BJ (cell line): Measurements from ENCODE around the gene HDC. TPM values are rescaled to one million over a fixed set of nuclear protein-coding genes. Genes with fewer than 3 reads are reported as not detected.

Experiments used
- CTCF ChIA-PET: fragments of 350-600 bp; formaldehyde crosslinking; extraction: SDS; loops from one replicate; lab custom pipeline; 2021; ENCODE audit warnings: antibody characterized with exemption, inconsistent platforms; lab: Yijun Ruan, JAX
- POLR2A ChIA-PET: fragments of 300-600 bp; sonication (Branson Sonifier 250); formaldehyde crosslinking; extraction: SDS; loops from one replicate; lab custom pipeline; 2021; ENCODE audit warnings: antibody characterized with exemption; lab: Charles Lee
- DNase-seq: peaks from one replicate; pipeline ENCODE4 v3.0.0-alpha.2; 2011; ENCODE audit warnings: low read depth
- H3K27me3 ChIP-seq: 2 replicates; pipeline ENCODE4 v1.6.0; 2011; ENCODE audit warnings: low read length; ENCODE audit not compliant: control insufficient read depth, insufficient read depth
- H3K36me3 ChIP-seq: 2 replicates; pipeline ENCODE4 v1.5.1; 2011; ENCODE audit warnings: low read length; ENCODE audit not compliant: control insufficient read depth, insufficient read depth
- H3K4me3 ChIP-seq: 2 replicates; pipeline ENCODE4 v1.5.1; 2011; ENCODE audit warnings: low read depth, mild to moderate bottlenecking, control low read depth, low read length
- CTCF ChIP-seq: IDR thresholded peaks from 2 replicates; pipeline ENCODE4 v1.5.1; 2011; ENCODE audit warnings: low read depth, mild to moderate bottlenecking, control low read depth, inconsistent platforms, low read length, moderate library complexity; ENCODE audit not compliant: insufficient read depth
- polyA plus RNA-seq: library from polyadenylated mRNA; depleted of rRNA; stranded (reverse); fragments of >200 nt; gene quantifications from 2 replicates; pipeline ENCODE4 v1.2.3, GENCODE V29; 2011

HDC gene
- polyA plus RNA-seq, 1 experiment, result not detected

GRCh38 chr15:50250760-50251394 is 14.6 kb downstream of the HDC start:
- Histone ChIP-seq H3K36me3 (no peaks in the 10 kb centered on the region), H3K4me3 (no peak overlapping the region), H3K27me3 (no peaks in the 10 kb centered on the region)
- TF ChIP-seq CTCF, result no peak
- CTCF ChIA-PET, result no interaction called here
- DNase-seq, result no peak
- POLR2A ChIA-PET, result no interaction called here

DNA sequence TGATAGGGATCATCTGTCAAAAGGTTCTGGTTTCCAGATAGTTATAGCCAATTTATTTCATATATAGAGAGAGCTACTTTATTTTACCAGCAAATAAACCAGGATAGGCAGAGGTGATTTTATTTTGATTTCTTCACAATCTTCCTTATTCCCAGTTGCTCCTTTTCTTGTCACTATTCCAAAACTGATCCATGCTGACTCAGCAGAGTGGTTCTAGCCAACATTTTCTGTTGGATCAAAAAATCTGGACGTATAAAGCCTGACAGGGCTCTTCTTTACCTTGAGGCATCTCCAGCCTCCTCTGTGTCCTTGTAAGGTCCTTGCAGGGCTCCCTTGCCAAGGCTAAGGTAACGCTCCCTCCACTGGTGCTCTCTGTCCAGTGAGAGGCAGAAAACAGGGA is 15.8 kb downstream of the HDC start:
- Histone ChIP-seq H3K36me3 (no peaks in the 10 kb centered on the region), H3K27me3 (no peaks in the 10 kb centered on the region), H3K4me3 (no peak overlapping the region)
- ChIA-PET CTCF (no interaction called here), POLR2A (no interaction called here)
- no peak for DNase-seq
- no peak for TF ChIP-seq CTCF

GRCh38 chr15:50248994-50249582 is 16.4 kb downstream of the HDC start:
- Histone ChIP-seq H3K27me3 (no peaks in the 10 kb centered on the region), H3K36me3 (no peaks in the 10 kb centered on the region), H3K4me3 (no peak overlapping the region)
- DNase-seq, result no peak
- ChIA-PET CTCF (interaction anchor here (0.6 kb wide), 1 partner anchor 847 kb away, joined by 3 read pairs; no protein-coding TSS in a partner anchor), POLR2A (no interaction called here)
- no peak for TF ChIP-seq CTCF

DNA sequence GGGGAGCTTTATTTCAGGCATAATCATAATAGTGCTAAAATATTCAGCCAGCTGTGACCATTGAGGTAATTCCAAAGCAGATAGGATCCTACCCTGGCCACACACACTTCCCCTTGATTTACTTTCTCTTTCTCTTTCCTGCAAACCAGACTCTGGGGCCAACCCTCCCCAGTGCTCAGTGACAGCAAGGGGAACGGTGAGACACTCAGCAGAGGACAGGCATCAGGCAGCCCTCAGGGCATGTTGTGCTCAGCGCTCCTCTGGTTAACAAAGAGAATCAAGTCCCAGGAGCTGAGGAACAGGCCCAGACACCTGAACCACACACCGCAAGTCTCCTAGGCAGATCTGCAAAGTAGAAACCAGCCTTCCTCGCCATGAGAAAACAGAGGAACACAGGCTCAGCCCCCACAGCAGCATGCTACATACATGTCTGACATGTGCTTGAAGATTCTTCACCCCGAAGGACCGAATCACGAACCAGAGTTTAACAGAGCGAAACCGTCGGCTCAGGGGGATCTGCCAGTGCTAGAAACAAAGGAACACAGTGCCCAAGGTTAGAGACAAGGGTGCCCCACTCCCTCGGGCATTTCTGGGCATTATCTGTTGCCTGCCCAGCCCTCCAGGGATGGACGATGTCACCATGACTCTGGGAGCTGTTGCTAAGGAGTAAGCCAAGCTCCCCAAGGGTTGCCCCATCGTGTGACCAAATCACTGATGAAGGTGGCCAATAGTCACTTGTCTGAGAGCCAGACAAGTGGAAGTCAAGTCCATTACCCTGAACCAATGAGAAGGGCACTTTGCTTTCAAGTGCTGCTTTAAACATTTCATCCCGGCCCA is 17.5 kb downstream of the HDC start:
- ChIA-PET CTCF (interaction anchor here (0.6 kb wide), 1 partner anchor 846 kb away, joined by 3 read pairs; no protein-coding TSS in a partner anchor), POLR2A (no interaction called here)
- Histone ChIP-seq H3K4me3 (no peak overlapping the region), H3K27me3 (no peaks in the 10 kb centered on the region), H3K36me3 (no peaks in the 10 kb centered on the region)
- DNase-seq, result no peak
- TF ChIP-seq CTCF, result no peak

GRCh38 chr15:50246631-50247030 is 18.9 kb downstream of the HDC start:
- Histone ChIP-seq H3K36me3 (no peaks in the 10 kb centered on the region), H3K4me3 (no peak overlapping the region), H3K27me3 (no peaks in the 10 kb centered on the region)
- CTCF ChIA-PET, result interaction anchor here (1.1 kb wide), 2 partner anchors 37 to 98 kb away, joined by 3 read pairs; no protein-coding TSS in a partner anchor
- TF ChIP-seq CTCF, result no peak
- DNase-seq, result no peak
- POLR2A ChIA-PET, result no interaction called here
